GM03348 (cell line): Measurements from ENCODE around the gene NUP210.
A peak's percentile ranks its signal among the peaks of the same experiment; 100 is the strongest.

Experiments used
- DNase-seq: peaks from one replicate; pipeline ENCODE4 v3.0.0; 2012; ENCODE audit warnings: low spot score

NUP210 gene

DNA sequence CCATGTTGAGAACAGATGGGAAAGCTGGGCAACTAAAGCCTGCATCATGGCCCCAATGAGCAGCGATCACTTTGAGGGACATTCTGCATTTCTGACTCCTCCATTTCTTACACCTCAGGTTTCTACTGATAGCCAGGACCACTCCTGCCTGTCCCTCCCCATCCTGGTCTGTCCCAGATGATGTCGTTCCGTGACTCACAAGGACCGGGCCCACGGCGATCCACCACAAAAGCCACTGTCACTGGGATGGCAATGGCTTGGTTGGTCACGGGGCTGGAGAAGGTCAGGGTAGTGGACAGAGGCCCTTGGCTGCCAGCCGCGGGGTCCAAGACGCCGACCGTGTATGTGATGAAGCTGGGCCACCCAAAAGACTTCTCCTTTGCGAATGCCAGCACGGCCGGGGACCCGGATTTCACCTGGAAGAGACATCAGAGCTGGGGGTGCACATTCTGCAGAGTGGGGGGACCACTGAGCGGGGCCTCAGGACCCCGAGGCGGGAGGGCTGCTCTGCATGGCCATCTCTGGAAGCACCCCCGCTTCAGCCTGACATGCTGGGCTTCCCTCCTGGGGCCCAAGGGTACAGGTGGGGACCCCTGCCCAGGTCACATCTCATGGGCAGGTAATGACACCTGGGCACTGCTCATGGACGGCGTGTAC is 100.4 kb downstream of the NUP210 start:
- no peak for DNase-seq

DNA sequence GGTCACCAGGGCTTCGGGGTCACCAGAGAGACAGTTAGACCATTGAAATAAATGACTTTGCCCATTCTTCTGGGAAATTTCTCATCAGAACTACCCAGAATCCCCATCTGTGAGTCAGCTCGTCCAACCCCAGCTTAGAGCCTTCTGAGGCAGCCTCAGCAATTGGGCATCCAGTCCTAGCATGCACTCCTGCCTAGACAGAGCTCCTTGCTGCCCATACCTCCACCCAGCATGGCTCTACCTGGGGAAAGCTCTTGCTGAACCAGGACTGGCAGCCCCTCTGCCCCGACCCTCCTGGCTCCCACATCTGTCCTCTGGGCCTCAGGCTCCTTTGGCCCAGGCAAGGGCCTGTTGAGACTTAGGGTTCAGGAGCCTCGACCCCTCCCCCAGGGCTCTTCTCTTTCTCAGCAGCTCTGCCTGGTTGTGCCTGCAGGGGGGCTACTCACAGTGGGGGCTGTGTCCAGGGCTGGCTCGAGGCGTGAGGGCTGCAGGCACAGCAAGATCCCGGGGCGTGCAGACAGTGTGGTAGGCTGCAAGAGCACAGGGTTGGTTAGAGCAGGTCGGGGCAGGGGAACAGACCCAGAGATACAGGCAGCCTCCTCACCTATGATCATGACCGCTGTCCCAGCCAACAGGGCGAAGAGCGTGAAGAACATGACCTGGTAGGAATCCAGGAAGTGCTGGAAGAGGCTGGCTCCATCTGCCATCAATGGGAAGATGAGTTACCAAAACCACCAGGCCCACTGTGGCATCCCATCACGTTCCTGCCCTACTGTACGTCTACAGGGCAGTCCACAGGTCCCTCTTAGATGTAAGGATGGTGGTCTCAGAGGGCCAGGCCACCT is 101.3 kb downstream of the NUP210 start:
- DNase-seq, result no peak

- no peak for DNase-seq
These were observed 102.4 kb downstream of the NUP210 start for GRCh38 chr3:13317596-13318320.

DNA sequence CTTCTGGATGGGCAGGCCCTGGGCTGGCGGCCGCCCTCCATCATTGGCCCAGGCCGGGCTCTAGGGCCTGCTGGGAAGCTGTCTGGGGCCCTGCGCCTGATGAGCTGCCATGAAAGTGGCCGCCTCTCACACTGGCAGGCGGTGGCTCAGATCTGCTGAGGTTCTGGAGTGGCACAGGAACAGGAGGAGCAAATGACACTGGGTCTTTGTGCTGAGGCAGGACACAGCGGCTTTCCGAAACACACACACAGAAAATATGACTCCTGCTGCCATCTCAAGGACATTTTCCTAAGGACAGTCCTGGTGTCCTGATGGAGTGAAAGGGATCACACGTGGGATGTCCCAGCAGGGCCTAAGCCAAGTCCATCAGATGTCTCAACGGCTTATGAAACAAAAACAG is 103.5 kb downstream of the NUP210 start:
- no peak for DNase-seq

DNA sequence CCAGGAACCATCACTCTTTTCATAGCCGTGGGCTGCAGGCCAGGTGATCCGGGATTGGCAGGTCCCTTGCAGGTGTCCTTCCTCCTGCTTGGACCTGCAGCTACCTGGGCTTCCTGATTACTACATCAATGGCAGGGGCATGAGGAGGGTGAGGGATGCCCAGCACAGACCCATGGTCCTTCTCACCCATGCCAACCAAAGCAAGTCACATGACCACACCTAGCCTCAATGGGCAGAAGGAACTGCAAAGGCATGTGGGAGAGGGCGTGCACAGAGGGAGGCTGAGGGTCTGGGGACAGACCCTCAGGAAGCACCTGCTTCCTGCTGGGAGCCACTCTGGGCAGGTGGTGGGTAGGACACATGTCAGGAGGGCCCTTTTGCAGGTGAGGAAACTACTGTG is 105.2 kb downstream of the NUP210 start:
- DNase-seq, result no peak

DNA sequence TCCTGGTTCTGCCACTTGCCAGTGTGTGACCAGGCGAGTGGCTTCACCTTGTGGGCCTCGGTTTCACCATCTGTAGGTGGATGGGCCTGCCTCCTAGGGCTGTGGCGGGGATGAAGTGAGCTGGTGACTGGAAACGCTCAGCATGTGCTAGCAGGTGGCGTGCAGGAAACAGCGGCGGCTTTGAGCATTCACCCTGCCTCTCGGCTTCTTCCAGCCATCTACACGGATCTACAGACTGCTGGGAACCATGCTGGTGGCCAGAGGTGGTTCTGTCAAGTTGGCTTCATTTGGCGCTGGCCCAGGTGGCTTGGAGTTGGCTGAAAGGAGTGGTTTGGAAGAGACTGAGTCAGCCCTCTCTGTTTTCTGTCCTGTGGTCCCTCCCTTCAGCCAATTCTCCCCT is 106.3 kb downstream of the NUP210 start:
- DNase-seq, result no peak

GRCh38 chr3:13309004-13309403 is 111.1 kb downstream of the NUP210 start:
- no peak for DNase-seq

DNA sequence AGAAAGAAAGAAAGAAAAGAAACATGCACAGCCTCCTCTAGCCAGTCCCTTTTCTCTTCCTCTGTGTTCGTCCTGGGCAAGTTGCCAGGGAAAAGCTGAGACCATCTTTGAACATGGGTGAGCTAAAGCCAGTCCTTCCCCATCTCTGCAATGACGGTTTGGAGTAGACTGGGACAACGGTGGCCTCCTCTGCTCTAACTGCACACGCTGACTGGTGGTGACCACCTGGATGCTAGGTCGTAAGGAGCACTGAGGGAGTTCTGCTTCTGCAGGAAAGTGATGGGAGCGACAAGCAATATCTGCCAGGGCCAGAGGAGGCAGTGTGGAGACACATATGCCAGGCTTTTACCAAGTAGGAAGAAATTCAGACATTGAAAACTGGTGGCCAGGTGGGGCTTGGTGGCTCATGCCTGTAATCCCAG is 111.7 kb downstream of the NUP210 start:
- DNase-seq, result peak; percentile 50

- no peak for DNase-seq
These were observed 113.1 kb downstream of the NUP210 start for GRCh38 chr3:13307041-13307440.

GRCh38 chr3:13305623-13306022 is 114.5 kb downstream of the NUP210 start:
- no peak for DNase-seq

GRCh38 chr3:13303410-13303809 is 116.7 kb downstream of the NUP210 start:
- DNase-seq, result no peak

GRCh38 chr3:13301286-13301987 is 118.7 kb downstream of the NUP210 start:
- DNase-seq, result peak; percentile 69

DNA sequence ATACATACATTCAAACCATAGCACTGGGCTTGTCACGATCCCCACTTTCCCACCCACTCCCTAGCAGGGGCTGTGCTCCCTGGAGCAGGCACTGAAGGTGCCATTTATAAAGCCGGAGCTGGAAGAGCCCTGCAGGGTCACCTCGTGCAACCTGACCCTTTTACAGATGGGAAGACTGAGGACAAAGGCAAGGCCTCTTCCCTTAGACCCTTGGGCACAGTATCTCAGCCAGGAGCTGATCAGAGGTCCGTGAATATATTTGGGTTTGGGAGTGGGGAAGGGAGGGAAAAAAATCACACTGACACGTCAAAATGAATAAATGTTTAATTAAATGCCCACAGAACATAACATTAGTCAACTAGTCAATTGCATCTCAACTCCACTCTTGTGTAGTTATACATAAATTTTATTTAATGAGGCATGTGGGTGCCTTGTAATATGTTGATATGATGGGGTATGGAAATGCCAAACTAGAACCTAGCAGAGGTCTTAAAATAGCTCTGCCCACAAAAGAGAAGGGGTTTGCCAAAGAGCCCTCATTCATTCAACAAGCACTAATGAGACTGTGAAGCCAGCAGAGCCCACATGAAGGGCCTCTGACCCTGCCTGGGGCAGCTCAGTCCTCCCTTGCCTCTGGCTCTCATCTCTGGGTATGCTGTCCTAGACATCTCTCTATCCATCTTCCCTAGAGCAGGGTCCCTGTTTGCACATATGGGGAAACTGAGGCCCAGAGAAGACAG is 119.4 kb downstream of the NUP210 start:
- no peak for DNase-seq

- no peak for DNase-seq
These were observed 120.5 kb downstream of the NUP210 start for GRCh38 chr3:13299531-13300155.

GRCh38 chr3:13296662-13297061 is 123.5 kb downstream of the NUP210 start:
- DNase-seq, result no peak

GRCh38 chr3:13294442-13295351 is 125.4 kb downstream of the NUP210 start:
- no peak for DNase-seq

- no peak for DNase-seq
These were observed 127.7 kb downstream of the NUP210 start for GRCh38 chr3:13292375-13292774.

DNA sequence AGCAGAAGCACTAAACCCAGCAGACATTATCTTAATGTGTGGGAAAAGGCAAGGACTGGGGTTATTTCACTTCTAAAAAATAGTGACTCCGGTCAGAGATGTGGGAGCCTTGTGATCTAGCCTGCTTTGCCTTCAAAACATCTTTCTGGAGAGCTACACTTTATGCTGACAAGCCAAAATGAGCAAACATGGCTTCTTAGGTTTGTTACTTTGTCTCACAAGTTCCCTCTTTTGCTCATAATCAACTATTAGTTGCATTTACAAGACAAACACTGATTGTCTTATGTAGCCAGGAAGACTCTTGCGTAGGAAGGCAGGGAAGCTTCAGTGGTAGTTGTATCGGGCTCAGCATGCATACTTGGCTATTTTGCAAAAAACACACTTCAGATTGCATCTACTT is 129.2 kb downstream of the NUP210 start:
- no peak for DNase-seq

DNA sequence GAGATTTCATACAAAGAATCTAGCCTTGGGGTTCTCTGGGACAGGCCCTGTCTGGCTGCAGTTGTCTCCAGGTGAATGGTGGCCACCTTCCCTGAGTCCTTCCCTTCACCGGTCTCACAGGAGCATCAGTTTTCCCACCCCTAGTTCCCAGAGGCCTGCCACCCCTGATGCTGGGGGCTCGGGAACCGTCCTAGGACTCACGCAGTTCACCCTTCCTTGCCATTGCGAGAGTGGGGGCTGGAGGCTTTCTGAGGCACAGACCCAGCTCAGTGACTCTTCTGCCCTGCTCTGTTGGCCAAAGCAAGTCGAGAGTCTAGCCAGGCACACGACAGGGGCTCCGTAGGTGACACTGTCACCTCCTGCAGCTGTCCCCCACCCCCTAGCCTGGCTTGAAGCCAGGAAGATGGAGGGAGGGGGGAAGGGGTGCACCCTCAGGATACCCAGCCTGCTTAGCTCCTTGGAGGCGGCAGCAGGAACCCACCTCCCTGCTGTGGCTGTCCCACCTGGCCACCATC is 130.3 kb downstream of the NUP210 start:
- DNase-seq, result no peak
